Endodermal cell (in vitro differentiated cells): ENCODE data around the gene RCSD1. TPM values are rescaled to one million over a fixed set of nuclear protein-coding genes. Genes with fewer than 3 reads are reported as not detected.

Source experiments
- DNase-seq: peaks from one replicate; pipeline ENCODE4 v3.0.0-alpha.2; 2017
- H3K27ac ChIP-seq: 2 replicates; pipeline ENCODE4 v1.5.1; 2013; ENCODE audit warnings: mild to moderate bottlenecking, low read depth, low read length, moderate library complexity
- H3K27me3 ChIP-seq: 2 replicates; pipeline ENCODE4 v1.6.1; 2013; ENCODE audit warnings: mild to moderate bottlenecking, low read length, moderate library complexity; ENCODE audit not compliant: insufficient read depth, control insufficient read depth, poor library complexity, severe bottlenecking
- H3K36me3 ChIP-seq: 2 replicates; pipeline ENCODE4 v1.7.0; 2013; ENCODE audit warnings: mild to moderate bottlenecking, low read length, moderate library complexity; ENCODE audit not compliant: control insufficient read depth, insufficient read depth
- H3K4me1 ChIP-seq: one replicate; pipeline ENCODE4 v1.7.0; 2013; ENCODE audit warnings: low read length; ENCODE audit not compliant: control insufficient read depth, insufficient read depth
- H3K4me3 ChIP-seq: 2 replicates; pipeline ENCODE4 v1.5.1; 2013; ENCODE audit warnings: mild to moderate bottlenecking, low read length, moderate library complexity
- H3K9ac ChIP-seq: 2 replicates; pipeline ENCODE4 v1.6.1; 2013; ENCODE audit warnings: mild to moderate bottlenecking, low read length, moderate library complexity; ENCODE audit not compliant: poor library complexity, severe bottlenecking; ENCODE audit errors: extremely low read depth
- H3K9me3 ChIP-seq: 2 replicates; pipeline ENCODE4 v1.6.1; 2013; ENCODE audit warnings: mild to moderate bottlenecking, low read length, moderate library complexity; ENCODE audit not compliant: control insufficient read depth
- H3K27ac Mint-ChIP-seq: 2 replicates; pipeline ENCODE4 v1.8.0; 2020; ENCODE audit warnings: mixed read lengths
- H3K27me3 Mint-ChIP-seq: 2 replicates; pipeline ENCODE4 v1.8.0; 2021; ENCODE audit warnings: mild to moderate bottlenecking, mixed read lengths; ENCODE audit not compliant: insufficient read depth
- H3K36me3 Mint-ChIP-seq: 2 replicates; pipeline ENCODE4 v1.8.0; 2020; ENCODE audit warnings: low read depth, mixed read lengths
- H3K4me1 Mint-ChIP-seq: 2 replicates; pipeline ENCODE4 v1.8.0; 2020; ENCODE audit warnings: mixed read lengths
- H3K4me3 Mint-ChIP-seq: 2 replicates; pipeline ENCODE4 v1.8.0; 2020; ENCODE audit warnings: mild to moderate bottlenecking, moderate library complexity, mixed read lengths
- H3K9me3 Mint-ChIP-seq: 2 replicates; pipeline ENCODE4 v1.8.0; 2020; ENCODE audit warnings: mild to moderate bottlenecking, mixed read lengths
- WGBS, 2 experiments: methylation state at CpG; one replicate each; pipeline versions ENCODE4 v1.1.5 to v1.1.7; 2013; ENCODE audit warnings: missing lambda C conversion rate in 2 of 2, mixed read lengths in 1 of 2; ENCODE audit not compliant: insufficient coverage in 1 of 2, insufficient read length in 1 of 2; 5-methylcytosine and 5-hydroxymethylcytosine counted together
- total RNA-seq, 2 donors: library from RNA; stranded (reverse); fragmentation: NEBNext Ultra II Directional in 1 of 2; extraction: Animal tissue kit (Norgen Biotek cat#: 25700) in 1 of 2; gene quantifications; 2 replicates in 1 of 2; 3 replicates in 1 of 2; pipeline ENCODE4 v1.2.1, GENCODE V29; 2021
- TF ChIP-seq, protein P1 (sequence below): fragments of 200-600 bp; sonication (generic); conservative IDR thresholded peaks from 2 replicates; pipeline ENCODE4 v1.5.0; 2021; ENCODE audit warnings: antibody characterized with exemption, mild to moderate bottlenecking

RCSD1 gene
- total RNA-seq, 2 donors from 2014 or later = 0.11 to 0.29 TPM

DNA sequence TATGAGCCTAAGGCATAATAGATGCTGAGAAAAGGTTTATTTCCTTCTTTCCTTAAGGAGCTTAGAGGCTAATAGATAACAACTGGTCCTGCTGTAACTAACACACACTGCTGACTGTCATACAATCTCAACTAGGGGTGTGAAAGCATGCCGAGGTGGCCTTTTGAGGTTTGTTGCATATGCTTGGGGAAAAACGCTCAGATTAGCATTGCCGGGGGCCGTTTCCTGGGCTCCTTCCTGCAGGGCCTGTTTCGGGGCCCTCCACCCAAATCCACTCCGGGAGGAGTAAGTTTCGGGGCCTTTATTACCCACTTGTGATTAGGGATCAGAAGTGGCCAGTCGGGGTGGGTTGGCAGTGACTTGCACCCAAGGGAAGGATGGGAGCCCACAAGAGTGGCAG lies 27.2 kb upstream of the RCSD1 start:
- Histone ChIP-seq H3K9ac (no peak overlapping the region), H3K4me3 (no peak overlapping the region), H3K4me1 (peaks cover 2% of the 10 kb centered on the region), H3K9me3 (peaks cover 12% of the 10 kb centered on the region), H3K27ac (no peak overlapping the region), H3K27me3 (no peaks in the 10 kb centered on the region), H3K36me3 (no peaks in the 10 kb centered on the region)
- Mint-ChIP-seq H3K27ac (no peak overlapping the region), H3K36me3 (peaks cover 3% of the 10 kb centered on the region), H3K4me3 (no peak overlapping the region), H3K27me3 (peaks cover 1% of the 10 kb centered on the region), H3K9me3 (peaks cover 13% of the 10 kb centered on the region), H3K4me1 (peaks cover 7% of the 10 kb centered on the region)
- TF ChIP-seq, protein P1, sequence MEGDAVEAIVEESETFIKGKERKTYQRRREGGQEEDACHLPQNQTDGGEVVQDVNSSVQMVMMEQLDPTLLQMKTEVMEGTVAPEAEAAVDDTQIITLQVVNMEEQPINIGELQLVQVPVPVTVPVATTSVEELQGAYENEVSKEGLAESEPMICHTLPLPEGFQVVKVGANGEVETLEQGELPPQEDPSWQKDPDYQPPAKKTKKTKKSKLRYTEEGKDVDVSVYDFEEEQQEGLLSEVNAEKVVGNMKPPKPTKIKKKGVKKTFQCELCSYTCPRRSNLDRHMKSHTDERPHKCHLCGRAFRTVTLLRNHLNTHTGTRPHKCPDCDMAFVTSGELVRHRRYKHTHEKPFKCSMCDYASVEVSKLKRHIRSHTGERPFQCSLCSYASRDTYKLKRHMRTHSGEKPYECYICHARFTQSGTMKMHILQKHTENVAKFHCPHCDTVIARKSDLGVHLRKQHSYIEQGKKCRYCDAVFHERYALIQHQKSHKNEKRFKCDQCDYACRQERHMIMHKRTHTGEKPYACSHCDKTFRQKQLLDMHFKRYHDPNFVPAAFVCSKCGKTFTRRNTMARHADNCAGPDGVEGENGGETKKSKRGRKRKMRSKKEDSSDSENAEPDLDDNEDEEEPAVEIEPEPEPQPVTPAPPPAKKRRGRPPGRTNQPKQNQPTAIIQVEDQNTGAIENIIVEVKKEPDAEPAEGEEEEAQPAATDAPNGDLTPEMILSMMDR = no peak
- DNase-seq = no peak
- 86 to 92% methylated on average over 2 to 8 of the region's 8 CpGs for WGBS, 2 experiments

DNA sequence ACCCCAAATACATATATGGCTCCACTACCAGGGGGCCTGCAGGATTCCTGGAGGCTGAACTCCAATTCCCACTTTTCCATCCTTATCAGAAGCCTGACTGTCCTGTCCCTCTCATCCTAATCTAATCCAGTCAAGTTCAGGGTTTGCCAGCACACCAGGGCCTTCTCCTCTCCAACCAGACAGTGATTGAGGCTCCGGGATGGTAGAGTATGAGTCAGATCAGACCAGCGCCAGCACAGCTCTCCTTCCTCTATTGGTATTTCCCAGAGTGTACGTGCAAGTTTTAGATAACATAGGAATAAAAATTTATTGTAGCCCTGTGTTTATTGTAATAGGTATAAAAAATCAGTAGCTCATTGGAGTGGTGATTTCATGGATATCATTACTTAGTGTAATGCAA lies 24.5 kb upstream of the RCSD1 start:
- H3K9me3 Mint-ChIP-seq = peaks cover 22% of the 10 kb centered on the region

DNA sequence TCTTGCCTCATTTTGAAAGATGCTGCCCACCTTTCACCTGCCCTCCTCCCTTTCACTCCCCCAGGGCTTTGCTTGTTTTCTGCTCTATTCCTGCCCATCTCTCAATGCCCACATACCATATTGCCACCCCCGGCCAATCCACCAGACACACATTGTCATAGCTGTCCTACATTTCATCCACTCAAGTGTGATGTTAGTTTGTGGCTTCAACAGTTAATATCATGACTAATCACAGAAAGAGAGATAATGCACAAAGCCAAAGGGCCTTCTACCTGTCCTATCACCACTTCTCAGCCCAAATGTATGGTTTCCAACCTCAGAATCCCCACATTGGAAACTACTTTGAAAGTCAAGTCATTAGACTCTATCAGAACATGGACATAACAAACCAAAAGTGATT lies 18.0 kb upstream of the RCSD1 start:
- WGBS, 2 experiments = 94% methylated on average over 1 of the region's 1 CpG; no CpG with 5 or more reads in 1 of the 2 experiments
- H3K9me3 Mint-ChIP-seq = peaks cover 36% of the 10 kb centered on the region

More for the DNA sequence above, 24.5 kb upstream of the RCSD1 start:
- Histone ChIP-seq H3K27ac (no peak overlapping the region), H3K27me3 (no peaks in the 10 kb centered on the region), H3K9ac (no peak overlapping the region), H3K36me3 (no peaks in the 10 kb centered on the region), H3K4me1 (peaks cover 2% of the 10 kb centered on the region), H3K4me3 (no peak overlapping the region), H3K9me3 (peaks cover 17% of the 10 kb centered on the region)
- peaks cover 7% of the 10 kb centered on the region for H3K4me1 Mint-ChIP-seq
- H3K4me3 Mint-ChIP-seq = no peak overlapping the region
- H3K27ac Mint-ChIP-seq = no peak overlapping the region
- no peak for DNase-seq
- peaks cover 1% of the 10 kb centered on the region for H3K27me3 Mint-ChIP-seq
- peaks cover 3% of the 10 kb centered on the region for H3K36me3 Mint-ChIP-seq
- TF ChIP-seq, protein P1 = no peak
- WGBS, 2 experiments = 87% methylated on average over 3 of the region's 3 CpGs; no CpG with 5 or more reads in 1 of the 2 experiments

More for the DNA sequence above, 18.0 kb upstream of the RCSD1 start:
- Mint-ChIP-seq H3K4me1 (peaks cover 5% of the 10 kb centered on the region), H3K4me3 (no peak overlapping the region), H3K27ac (no peak overlapping the region), H3K27me3 (peaks cover 1% of the 10 kb centered on the region), H3K36me3 (peaks cover 1% of the 10 kb centered on the region)
- TF ChIP-seq, protein P1 = no peak
- no peaks in the 10 kb centered on the region for H3K27me3 ChIP-seq
- H3K27ac ChIP-seq = no peak overlapping the region
- H3K9me3 ChIP-seq = peaks cover 25% of the 10 kb centered on the region
- H3K36me3 ChIP-seq = no peaks in the 10 kb centered on the region
- peaks cover under 1% of the 10 kb centered on the region for H3K4me1 ChIP-seq
- no peak overlapping the region for H3K4me3 ChIP-seq
- no peak for DNase-seq
- no peak overlapping the region for H3K9ac ChIP-seq
